ENCODE data around the gene XIAP. TPM values are rescaled to one million over a fixed set of nuclear protein-coding genes. Genes with fewer than 3 reads are reported as not detected.

Gene XIAP
- total and polyA plus RNA-seq, 9 of the 15 experiments (the other 6 are each of a cell fraction or from before 2014, with no cell fraction given): 5.7 to 40.5 (median 19.8) TPM

GRCh38 chrX:123961268-123962005 lies 101.6 kb downstream of the XIAP start, which contains the start of gene STAG2 (continued):
- TF ChIP-seq PML (IDR thresholded peaks at IDR 0.05; ENCODE audit: low read length) (no peak), TAF15 (IDR thresholded peaks at IDR 0.05; ENCODE audit: low read depth, low read length) (no peak), PTTG1 (tag; IDR thresholded peaks at IDR 0.05; ENCODE audit: low read depth) (no peak), ZZZ3 (IDR thresholded peaks at IDR 0.05) (no peak), NCOA2 (IDR thresholded peaks at IDR 0.05; ENCODE audit: partially characterized antibody in 2 of 2) (no peak), GTF2A2 (tag; IDR thresholded peaks at IDR 0.05) (no peak), HDAC1 (IDR thresholded peaks at IDR 0.05) (peak in 1 of 2 experiments; percentile 30; a peak in 1 of 4 replicates), KAT7 (CRISPR knock-in tag; IDR thresholded peaks at IDR 0.05; ENCODE audit: borderline replicate concordance) (no peak), TGIF2 (CRISPR knock-in tag; IDR thresholded peaks at IDR 0.05) (no peak), POLR3G (IDR thresholded peaks at IDR 0.05; ENCODE audit: extremely low read depth, insufficient read length, insufficient replicate concordance) (no peak), CXXC5 (CRISPR knock-in tag; IDR thresholded peaks at IDR 0.05) (no peak; the same call in 1 of the 2 replicates), ZBTB17 (CRISPR knock-in tag; IDR thresholded peaks at IDR 0.05) (no peak), SMAD2 (IDR thresholded peaks at IDR 0.05; ENCODE audit: low read depth, low read length) (no peak), PHF8 (IDR thresholded peaks at IDR 0.05; ENCODE audit: borderline replicate concordance, low read length) (peak; percentile 53), SOX6 (IDR thresholded peaks at IDR 0.05) (0 out of 2 replicates have a peak, but pooled peaks have one; percentile 26), ATF7 (IDR thresholded peaks at IDR 0.05) (no peak), SMARCB1 (IDR thresholded peaks at IDR 0.05; ENCODE audit: insufficient read length, low read depth) (no peak), IRF9 (tag; IDR thresholded peaks at IDR 0.05) (no peak), TFAM (CRISPR knock-in tag; conservative IDR thresholded peaks at IDR 0.05) (no peak), STAT5A (IDR thresholded peaks at IDR 0.05; ENCODE audit: borderline replicate concordance, low read length) (no peak; the same call in 1 of the 2 replicates), SNIP1 (IDR thresholded peaks at IDR 0.05; ENCODE audit: low read depth) (no peak), PPARD (CRISPR knock-in tag; IDR thresholded peaks at IDR 0.05) (no peak), SP2 (IDR thresholded peaks at IDR 0.05; ENCODE audit: extremely low read depth, low read depth, low read length, poor library complexity, severe bottlenecking) (no peak), ZNF780A (CRISPR knock-in tag; IDR thresholded peaks at IDR 0.05) (no peak), POLR2A (conservative IDR thresholded peaks at IDR 0.05) (peak; percentile 64), HBP1 (CRISPR knock-in tag; IDR thresholded peaks at IDR 0.05) (no peak), MNT (conservative IDR thresholded peaks at IDR 0.05) (peak; percentile 86 to 90), NFIC (IDR thresholded peaks at IDR 0.05) (no peak)
